Measurements from ENCODE around the gene EPS8L3. TPM values are rescaled to one million over a fixed set of nuclear protein-coding genes. Genes with fewer than 3 reads are reported as not detected.

EPS8L3 gene
- total RNA-seq, 4 donors from 2014 or later: 1.4 TPM; not detected in 3

DNA sequence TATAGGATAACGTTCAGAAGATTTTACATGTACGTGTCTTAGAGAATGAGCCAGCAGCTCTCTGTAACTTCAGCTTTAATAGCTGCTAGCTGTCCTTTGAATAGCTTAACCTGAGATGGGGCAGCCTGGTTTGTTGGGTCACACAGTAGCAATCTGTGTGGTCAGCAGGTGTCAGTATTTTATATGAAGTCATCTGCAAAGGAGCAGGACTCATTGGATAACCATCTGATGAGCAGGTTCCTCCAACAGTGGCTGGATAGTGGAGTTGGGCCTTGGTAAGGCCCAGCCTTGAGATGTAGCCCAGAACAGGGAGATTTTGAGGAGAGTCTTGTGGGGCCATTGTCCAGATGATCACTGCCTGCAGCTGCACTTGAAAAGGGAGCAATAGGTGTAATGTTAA is 45.2 kb downstream of the EPS8L3 start:
- intact Hi-C loops (cut with DNase I; ENCODE audit: low total_unique reads) (loop anchor here (5.0 kb wide), 1 partner anchor 54 kb away; no protein-coding TSS in a partner anchor), in situ Hi-C loops (cut with MboI; ENCODE audit: low sequenced_read_pairs in 4 of 4) (no loop called here)
- no peaks in the 10 kb centered on the region for H3K36me3 ChIP-seq
- no peak for TF ChIP-seq POLR2A (IDR thresholded peaks at IDR 0.05)
- TF ChIP-seq, protein P1, sequence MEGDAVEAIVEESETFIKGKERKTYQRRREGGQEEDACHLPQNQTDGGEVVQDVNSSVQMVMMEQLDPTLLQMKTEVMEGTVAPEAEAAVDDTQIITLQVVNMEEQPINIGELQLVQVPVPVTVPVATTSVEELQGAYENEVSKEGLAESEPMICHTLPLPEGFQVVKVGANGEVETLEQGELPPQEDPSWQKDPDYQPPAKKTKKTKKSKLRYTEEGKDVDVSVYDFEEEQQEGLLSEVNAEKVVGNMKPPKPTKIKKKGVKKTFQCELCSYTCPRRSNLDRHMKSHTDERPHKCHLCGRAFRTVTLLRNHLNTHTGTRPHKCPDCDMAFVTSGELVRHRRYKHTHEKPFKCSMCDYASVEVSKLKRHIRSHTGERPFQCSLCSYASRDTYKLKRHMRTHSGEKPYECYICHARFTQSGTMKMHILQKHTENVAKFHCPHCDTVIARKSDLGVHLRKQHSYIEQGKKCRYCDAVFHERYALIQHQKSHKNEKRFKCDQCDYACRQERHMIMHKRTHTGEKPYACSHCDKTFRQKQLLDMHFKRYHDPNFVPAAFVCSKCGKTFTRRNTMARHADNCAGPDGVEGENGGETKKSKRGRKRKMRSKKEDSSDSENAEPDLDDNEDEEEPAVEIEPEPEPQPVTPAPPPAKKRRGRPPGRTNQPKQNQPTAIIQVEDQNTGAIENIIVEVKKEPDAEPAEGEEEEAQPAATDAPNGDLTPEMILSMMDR (IDR thresholded peaks at IDR 0.05 in 4 of 5, conservative IDR thresholded peaks at IDR 0.05 in 1 of 5): no peak
- no peak for DNase-seq
- no peak overlapping the region for H3K4me3 ChIP-seq
- H3K9me3 ChIP-seq: no peaks in the 10 kb centered on the region
- no peak overlapping the region for H3K27ac ChIP-seq
- H3K27me3 ChIP-seq: no peaks in the 10 kb centered on the region
- no peaks in the 10 kb centered on the region for H3K4me1 ChIP-seq
- ATAC-seq: peak; percentile 42 to 69

DNA sequence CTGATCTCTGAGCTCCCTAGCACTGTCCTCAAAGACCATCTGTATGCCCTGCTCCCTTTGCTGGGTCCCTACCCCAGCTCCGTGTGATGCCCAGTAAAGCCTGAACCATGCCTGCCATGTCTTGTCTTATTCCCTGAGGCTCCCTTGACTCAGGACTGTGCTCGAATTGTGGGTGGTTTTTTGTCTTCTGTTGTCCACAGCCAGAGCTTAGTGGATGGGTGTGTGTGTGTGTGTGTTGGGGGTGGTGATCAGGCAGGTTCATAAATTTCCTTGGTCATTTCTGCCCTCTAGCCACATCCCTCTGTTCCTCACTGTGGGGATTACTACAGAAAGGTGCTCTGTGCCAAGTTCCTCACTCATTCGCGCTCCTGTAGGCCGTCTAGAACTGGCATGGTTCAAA is 46.0 kb downstream of the EPS8L3 start:
- intact Hi-C loops (cut with DNase I; ENCODE audit: low total_unique reads): loop anchor here (5.0 kb wide), 1 partner anchor 55 kb away; no protein-coding TSS in a partner anchor
- no peak overlapping the region for H3K4me3 ChIP-seq
- no peak for TF ChIP-seq POLR2A (IDR thresholded peaks at IDR 0.05)
- TF ChIP-seq, protein P1 (IDR thresholded peaks at IDR 0.05 in 4 of 5, conservative IDR thresholded peaks at IDR 0.05 in 1 of 5): no peak
- H3K27me3 ChIP-seq: no peaks in the 10 kb centered on the region
- in situ Hi-C loops (cut with MboI; ENCODE audit: low sequenced_read_pairs in 4 of 4): no loop called here
- no peaks in the 10 kb centered on the region for H3K36me3 ChIP-seq
- H3K4me1 ChIP-seq: no peaks in the 10 kb centered on the region
- ATAC-seq (no peak), DNase-seq (no peak)
- no peaks in the 10 kb centered on the region for H3K9me3 ChIP-seq
- no peak overlapping the region for H3K27ac ChIP-seq

DNA sequence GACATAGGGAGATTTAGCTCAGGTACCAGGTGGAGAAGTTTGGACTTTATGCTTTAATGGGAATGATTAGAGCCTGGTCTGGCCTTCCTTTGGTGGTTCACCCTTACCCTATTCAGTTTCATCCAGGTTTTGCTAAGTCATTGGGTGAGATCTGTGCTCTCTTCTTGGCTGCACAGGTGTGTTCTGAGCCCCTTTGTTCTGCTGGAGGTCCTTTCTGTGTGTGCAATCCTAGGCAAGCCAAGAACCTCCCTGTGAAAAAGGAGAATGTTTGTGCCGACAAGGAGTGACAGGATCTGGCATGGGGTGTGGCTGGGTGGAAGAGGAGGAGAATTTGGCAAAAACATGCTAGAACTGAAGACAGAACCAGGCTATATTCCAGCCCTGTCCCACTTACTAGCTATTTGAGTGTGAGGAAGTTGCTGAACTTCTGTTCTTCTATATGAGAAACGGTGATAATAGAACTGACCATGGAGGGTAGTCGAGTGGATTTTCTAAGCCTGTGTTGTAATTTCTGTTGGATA is 47.1 kb downstream of the EPS8L3 start:
- Histone ChIP-seq H3K27me3 (no peaks in the 10 kb centered on the region), H3K9me3 (no peaks in the 10 kb centered on the region), H3K4me1 (no peaks in the 10 kb centered on the region), H3K27ac (no peak overlapping the region), H3K36me3 (no peaks in the 10 kb centered on the region), H3K4me3 (no peak overlapping the region)
- peak in 1 of 2 donors; percentile 21 for ATAC-seq
- intact Hi-C loops (cut with DNase I; ENCODE audit: low total_unique reads) (loop anchor here (5.0 kb wide), 1 partner anchor 56 kb away; no protein-coding TSS in a partner anchor), in situ Hi-C loops (cut with MboI; ENCODE audit: low sequenced_read_pairs in 4 of 4) (no loop called here)
- DNase-seq: no peak
- no peak for TF ChIP-seq POLR2A (IDR thresholded peaks at IDR 0.05)
- TF ChIP-seq, protein P1 (IDR thresholded peaks at IDR 0.05 in 4 of 5, conservative IDR thresholded peaks at IDR 0.05 in 1 of 5): no peak

DNA sequence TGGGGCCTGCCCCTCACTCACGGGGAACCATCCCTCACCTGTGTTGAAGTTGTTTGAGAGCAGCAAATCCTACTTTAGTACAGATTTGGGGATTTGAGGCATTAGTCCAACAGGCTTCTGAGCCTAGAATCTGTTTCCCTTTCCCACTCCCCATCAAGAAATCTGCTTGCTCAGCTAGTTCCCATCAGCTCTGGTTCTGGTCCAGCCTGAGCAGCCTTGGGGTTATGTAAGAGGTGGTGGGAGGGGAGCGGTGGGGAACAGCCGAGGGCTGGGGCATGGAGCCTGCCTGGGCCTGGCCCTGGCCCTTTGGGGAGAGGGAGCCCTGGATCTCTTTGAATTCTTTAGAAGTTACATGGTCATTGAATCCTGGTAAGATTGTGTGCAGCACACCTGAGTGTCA is 47.6 kb downstream of the EPS8L3 start:
- Histone ChIP-seq H3K27me3 (no peaks in the 10 kb centered on the region), H3K36me3 (no peaks in the 10 kb centered on the region), H3K9me3 (no peaks in the 10 kb centered on the region), H3K27ac (no peak overlapping the region), H3K4me3 (no peak overlapping the region), H3K4me1 (no peaks in the 10 kb centered on the region)
- DNase-seq (no peak), ATAC-seq (no peak)
- TF ChIP-seq POLR2A (IDR thresholded peaks at IDR 0.05): no peak
- TF ChIP-seq, protein P1 (IDR thresholded peaks at IDR 0.05 in 4 of 5, conservative IDR thresholded peaks at IDR 0.05 in 1 of 5): no peak
- in situ Hi-C loops (cut with MboI; ENCODE audit: low sequenced_read_pairs in 4 of 4): no loop called here
- intact Hi-C loops (cut with DNase I; ENCODE audit: low total_unique reads): loop anchor here (5.0 kb wide), 1 partner anchor 56 kb away; no protein-coding TSS in a partner anchor
